WTC11 (cell line): Measurements from ENCODE around the gene NOS3. TPM values are rescaled to one million over a fixed set of nuclear protein-coding genes. Genes with fewer than 3 reads are reported as not detected.

Source experiments
- ATAC-seq: fragments of 200-7000 bp; cut with Tn5 transposase; 2 replicates; pipeline ENCODE4 v1.10.0; 2021; ENCODE audit warnings: mild to moderate bottlenecking, moderate library complexity
- CTCF ChIA-PET: fragments of 300-600 bp; sonication (Branson Sonifier 250); formaldehyde crosslinking; loops from one replicate; lab custom pipeline; 2021; ENCODE audit warnings: antibody characterized with exemption; lab: Charles Lee
- POLR2A ChIA-PET: fragments of 350-600 bp; sonication (Branson Sonifier 250); formaldehyde crosslinking; loops from one replicate; lab custom pipeline; 2021; ENCODE audit warnings: antibody characterized with exemption; lab: Charles Lee
- DNase-seq: peaks from one replicate; pipeline ENCODE4 v3.0.0; 2021; ENCODE audit warnings: low spot score
- H3K27ac Mint-ChIP-seq: 2 replicates; pipeline ENCODE4 v1.8.0; 2021; ENCODE audit warnings: mixed read lengths
- H3K27me3 Mint-ChIP-seq: 2 replicates; pipeline ENCODE4 v1.8.0; 2021; ENCODE audit warnings: low read depth, mild to moderate bottlenecking, moderate library complexity, mixed read lengths
- H3K36me3 Mint-ChIP-seq: 2 replicates; pipeline ENCODE4 v1.8.0; 2021; ENCODE audit warnings: mixed read lengths
- H3K4me1 Mint-ChIP-seq: 2 replicates; pipeline ENCODE4 v1.8.0; 2022; ENCODE audit warnings: mixed read lengths
- H3K4me3 Mint-ChIP-seq: 2 replicates; pipeline ENCODE4 v1.8.0; 2021; ENCODE audit warnings: mild to moderate bottlenecking, moderate library complexity, mixed read lengths
- H3K9me3 Mint-ChIP-seq: 2 replicates; pipeline ENCODE4 v1.8.0; 2021; ENCODE audit warnings: mixed read lengths
- CBFB ChIP-seq: sonication (generic); formaldehyde crosslinking; IDR thresholded peaks from 2 replicates; pipeline ENCODE4 v1.8.1; 2022; ENCODE audit warnings: mild to moderate bottlenecking, low read depth, missing genetic modification reagents
- ELF4 ChIP-seq: sonication (generic); formaldehyde crosslinking; IDR thresholded peaks from 2 replicates; pipeline ENCODE4 v1.8.1; 2022; ENCODE audit warnings: low read depth, mild to moderate bottlenecking, moderate library complexity, missing genetic modification reagents
- ESRRA ChIP-seq: sonication (generic); formaldehyde crosslinking; IDR thresholded peaks from 2 replicates; pipeline ENCODE4 v1.8.1; 2022; ENCODE audit warnings: mild to moderate bottlenecking, missing genetic modification reagents, borderline replicate concordance
- GTF2I ChIP-seq: fragments of 250-450 bp; sonication (Bioruptor Pico); conservative IDR thresholded peaks from 2 replicates; pipeline ENCODE4 v1.4.0; 2021; ENCODE audit warnings: mild to moderate bottlenecking
- JUN ChIP-seq: sonication (generic); formaldehyde crosslinking; IDR thresholded peaks from 2 replicates; pipeline ENCODE4 v1.8.0; 2023; ENCODE audit warnings: mild to moderate bottlenecking, missing genetic modification reagents
- KAT7 ChIP-seq: sonication (generic); formaldehyde crosslinking; IDR thresholded peaks from 2 replicates; pipeline ENCODE4 v1.8.1; 2023; ENCODE audit warnings: missing genetic modification reagents, mild to moderate bottlenecking, borderline replicate concordance
- NFYB ChIP-seq: sonication (generic); formaldehyde crosslinking; conservative IDR thresholded peaks from 2 replicates; pipeline ENCODE4 v1.8.0; 2022; ENCODE audit warnings: low read depth, missing genetic modification reagents
- TEAD1 ChIP-seq: sonication (generic); formaldehyde crosslinking; IDR thresholded peaks from 2 replicates; pipeline ENCODE4 v1.8.0; 2022; ENCODE audit warnings: mild to moderate bottlenecking, missing genetic modification reagents
- TEAD4 ChIP-seq: sonication (generic); formaldehyde crosslinking; IDR thresholded peaks from 2 replicates; pipeline ENCODE4 v1.8.0; 2022; ENCODE audit warnings: mild to moderate bottlenecking, missing genetic modification reagents
- ZNF138 ChIP-seq: sonication (generic); formaldehyde crosslinking; conservative IDR thresholded peaks from 2 replicates; pipeline ENCODE4 v1.8.1; 2022; ENCODE audit warnings: mild to moderate bottlenecking, moderate library complexity, missing genetic modification reagents
- total RNA-seq: library from RNA; stranded (reverse); gene quantifications from 3 replicates; pipeline ENCODE4 v1.2.3, GENCODE V29; 2021
- TF ChIP-seq, protein P1 (sequence below): fragments of 250-450 bp; sonication (Bioruptor Pico); IDR thresholded peaks from 2 replicates; pipeline ENCODE4 v1.9.0; 2021; ENCODE audit warnings: mild to moderate bottlenecking
- TF ChIP-seq, protein P2 (sequence below): fragments of 250-450 bp; sonication (Bioruptor Pico); IDR thresholded peaks from 2 replicates; pipeline ENCODE4 v1.8.0; 2021; ENCODE audit warnings: mild to moderate bottlenecking
- TF ChIP-seq, protein P3 (sequence below): fragments of 250-450 bp; sonication (Bioruptor Pico); IDR thresholded peaks from 2 replicates; pipeline ENCODE4 v2.1.2; 2022; ENCODE audit warnings: mild to moderate bottlenecking, moderate library complexity
- TF ChIP-seq, protein P4 (sequence below): sonication (generic); formaldehyde crosslinking; conservative IDR thresholded peaks from 2 replicates; pipeline ENCODE4 v1.8.1; 2022; ENCODE audit warnings: mild to moderate bottlenecking, missing genetic modification reagents
- TF ChIP-seq, protein P5 (sequence below): fragments of 250-450 bp; sonication (Bioruptor Pico); IDR thresholded peaks from 2 replicates; pipeline ENCODE4 v1.9.0; 2021; ENCODE audit warnings: mild to moderate bottlenecking, borderline replicate concordance
- TF ChIP-seq, protein P6 (sequence below): sonication (generic); formaldehyde crosslinking; IDR thresholded peaks from 2 replicates; pipeline ENCODE4 v1.8.1; 2023; ENCODE audit warnings: mild to moderate bottlenecking, missing genetic modification reagents, moderate library complexity

Gene NOS3
- total RNA-seq, 1 experiment from 2014 or later = 6.6 TPM

DNA sequence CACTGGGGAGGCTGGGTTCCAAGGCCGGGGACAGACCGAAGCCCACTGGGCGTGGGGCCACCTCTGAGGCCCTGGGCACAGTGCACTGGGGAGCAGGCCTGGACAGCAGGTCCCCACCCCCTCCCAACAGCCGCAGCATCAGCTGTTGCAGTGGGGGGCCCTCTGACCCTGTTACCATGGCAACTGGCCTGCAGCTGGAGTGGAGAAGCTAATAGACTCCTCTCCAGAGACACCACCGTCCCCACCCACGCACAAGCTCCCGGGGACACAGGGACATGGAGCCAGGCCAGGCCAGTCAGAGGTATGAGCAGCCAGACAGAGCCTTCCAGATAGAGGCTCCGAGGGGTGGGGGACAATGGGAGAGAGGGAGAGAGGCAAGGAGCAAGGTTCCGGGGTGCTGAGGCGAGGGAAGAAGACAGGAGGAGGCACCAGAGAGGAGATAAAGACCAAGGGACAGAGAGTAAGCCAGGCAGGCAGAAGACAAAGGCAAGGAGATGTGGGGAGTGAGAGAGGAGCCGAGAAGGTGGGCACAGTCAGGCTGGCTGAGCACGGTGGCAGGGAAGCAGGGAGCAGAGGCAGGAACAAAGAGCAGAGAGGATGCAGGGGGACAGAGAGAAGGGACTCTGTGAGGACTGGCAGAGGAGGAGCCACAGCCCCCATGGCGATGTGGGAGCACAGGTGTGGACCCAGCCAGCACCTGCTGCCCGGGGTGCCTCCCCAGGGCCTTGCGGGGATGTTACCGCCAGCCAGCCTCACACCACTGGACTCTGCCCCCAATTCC, 19.4 kb upstream of the NOS3 start (continued):
- no peak for TF ChIP-seq JUN

DNA sequence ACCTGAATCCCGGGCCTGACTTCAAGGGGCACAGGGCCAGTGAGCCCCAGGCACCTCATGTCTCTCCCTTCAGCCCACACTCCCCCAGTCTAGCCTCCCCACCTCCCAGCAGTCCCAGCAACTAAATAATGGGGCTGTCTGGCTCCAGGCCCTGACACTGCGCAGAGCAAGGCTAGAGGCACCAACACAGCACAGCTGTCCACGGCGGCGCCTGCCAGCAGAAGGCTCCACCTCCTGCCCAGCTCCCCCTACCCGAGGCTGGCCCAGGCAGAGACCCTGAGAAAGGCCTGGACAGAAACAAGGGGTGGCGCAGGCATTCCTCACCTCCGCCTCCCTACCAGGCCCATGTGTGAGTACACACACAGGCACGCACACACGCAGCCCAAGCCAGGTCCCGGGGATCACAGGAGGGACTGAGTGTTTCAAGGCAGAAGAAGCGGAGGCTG, 18.8 kb upstream of the NOS3 start:
- Mint-ChIP-seq H3K4me3 (no peak overlapping the region), H3K9me3 (no peaks in the 10 kb centered on the region), H3K27me3 (peaks cover 19% of the 10 kb centered on the region), H3K36me3 (no peaks in the 10 kb centered on the region), H3K27ac (no peak overlapping the region), H3K4me1 (peaks cover 54% of the 10 kb centered on the region)
- DNase-seq = no peak
- CTCF ChIA-PET = interaction anchor here (6.0 kb wide), 1 partner anchor 9 kb away, joined by 36 read pairs; no protein-coding TSS in a partner anchor
- ATAC-seq = no peak
- TF ChIP-seq, protein P1, sequence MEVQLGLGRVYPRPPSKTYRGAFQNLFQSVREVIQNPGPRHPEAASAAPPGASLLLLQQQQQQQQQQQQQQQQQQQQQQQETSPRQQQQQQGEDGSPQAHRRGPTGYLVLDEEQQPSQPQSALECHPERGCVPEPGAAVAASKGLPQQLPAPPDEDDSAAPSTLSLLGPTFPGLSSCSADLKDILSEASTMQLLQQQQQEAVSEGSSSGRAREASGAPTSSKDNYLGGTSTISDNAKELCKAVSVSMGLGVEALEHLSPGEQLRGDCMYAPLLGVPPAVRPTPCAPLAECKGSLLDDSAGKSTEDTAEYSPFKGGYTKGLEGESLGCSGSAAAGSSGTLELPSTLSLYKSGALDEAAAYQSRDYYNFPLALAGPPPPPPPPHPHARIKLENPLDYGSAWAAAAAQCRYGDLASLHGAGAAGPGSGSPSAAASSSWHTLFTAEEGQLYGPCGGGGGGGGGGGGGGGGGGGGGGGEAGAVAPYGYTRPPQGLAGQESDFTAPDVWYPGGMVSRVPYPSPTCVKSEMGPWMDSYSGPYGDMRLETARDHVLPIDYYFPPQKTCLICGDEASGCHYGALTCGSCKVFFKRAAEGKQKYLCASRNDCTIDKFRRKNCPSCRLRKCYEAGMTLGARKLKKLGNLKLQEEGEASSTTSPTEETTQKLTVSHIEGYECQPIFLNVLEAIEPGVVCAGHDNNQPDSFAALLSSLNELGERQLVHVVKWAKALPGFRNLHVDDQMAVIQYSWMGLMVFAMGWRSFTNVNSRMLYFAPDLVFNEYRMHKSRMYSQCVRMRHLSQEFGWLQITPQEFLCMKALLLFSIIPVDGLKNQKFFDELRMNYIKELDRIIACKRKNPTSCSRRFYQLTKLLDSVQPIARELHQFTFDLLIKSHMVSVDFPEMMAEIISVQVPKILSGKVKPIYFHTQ (CRISPR knock-in tag) = no peak
- TF ChIP-seq, protein P2, sequence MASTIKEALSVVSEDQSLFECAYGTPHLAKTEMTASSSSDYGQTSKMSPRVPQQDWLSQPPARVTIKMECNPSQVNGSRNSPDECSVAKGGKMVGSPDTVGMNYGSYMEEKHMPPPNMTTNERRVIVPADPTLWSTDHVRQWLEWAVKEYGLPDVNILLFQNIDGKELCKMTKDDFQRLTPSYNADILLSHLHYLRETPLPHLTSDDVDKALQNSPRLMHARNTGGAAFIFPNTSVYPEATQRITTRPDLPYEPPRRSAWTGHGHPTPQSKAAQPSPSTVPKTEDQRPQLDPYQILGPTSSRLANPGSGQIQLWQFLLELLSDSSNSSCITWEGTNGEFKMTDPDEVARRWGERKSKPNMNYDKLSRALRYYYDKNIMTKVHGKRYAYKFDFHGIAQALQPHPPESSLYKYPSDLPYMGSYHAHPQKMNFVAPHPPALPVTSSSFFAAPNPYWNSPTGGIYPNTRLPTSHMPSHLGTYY (CRISPR knock-in tag) = no peak
- no peak for TF ChIP-seq ELF4 (CRISPR knock-in tag)
- TF ChIP-seq, all 79 proteins: peak for 0
- POLR2A ChIA-PET = no interaction called here

DNA sequence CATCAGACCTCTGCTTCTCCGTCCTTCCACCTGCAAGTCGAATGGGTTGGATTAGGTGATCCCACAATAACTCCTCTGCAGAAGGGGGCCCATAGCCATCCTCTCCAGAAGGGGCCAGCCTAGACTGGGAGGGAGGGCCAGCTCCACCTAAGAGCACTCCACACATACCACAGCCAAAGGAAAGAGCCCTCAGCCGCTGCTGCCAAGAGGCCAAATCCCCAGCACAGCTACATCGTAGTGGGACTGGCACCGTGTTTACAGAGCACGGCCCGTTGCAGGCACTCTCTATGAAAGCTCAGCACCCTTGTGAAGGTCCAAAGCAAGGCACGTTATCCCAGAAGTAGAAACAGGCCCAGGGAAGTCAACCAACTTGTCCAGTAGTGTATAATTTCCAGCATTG, 18.1 kb upstream of the NOS3 start:
- CTCF ChIA-PET = interaction anchor here (1.2 to 6.0 kb wide), 3 partner anchors 10 to 74 kb away, joined by 3 to 36 read pairs (median 5); no protein-coding TSS in a partner anchor
- Mint-ChIP-seq H3K4me1 (peaks cover 58% of the 10 kb centered on the region), H3K36me3 (no peaks in the 10 kb centered on the region), H3K4me3 (no peak overlapping the region), H3K27ac (no peak overlapping the region), H3K9me3 (no peaks in the 10 kb centered on the region), H3K27me3 (peaks cover 24% of the 10 kb centered on the region)
- TF ChIP-seq NFYB (CRISPR knock-in tag) (no peak), KAT7 (no peak), ZNF138 (CRISPR knock-in tag) (no peak), CBFB (no peak), TEAD4 (CRISPR knock-in tag) (no peak), TEAD1 (CRISPR knock-in tag) (no peak), GTF2I (CRISPR knock-in tag) (no peak), ESRRA (CRISPR knock-in tag) (no peak)
- TF ChIP-seq, protein P3, sequence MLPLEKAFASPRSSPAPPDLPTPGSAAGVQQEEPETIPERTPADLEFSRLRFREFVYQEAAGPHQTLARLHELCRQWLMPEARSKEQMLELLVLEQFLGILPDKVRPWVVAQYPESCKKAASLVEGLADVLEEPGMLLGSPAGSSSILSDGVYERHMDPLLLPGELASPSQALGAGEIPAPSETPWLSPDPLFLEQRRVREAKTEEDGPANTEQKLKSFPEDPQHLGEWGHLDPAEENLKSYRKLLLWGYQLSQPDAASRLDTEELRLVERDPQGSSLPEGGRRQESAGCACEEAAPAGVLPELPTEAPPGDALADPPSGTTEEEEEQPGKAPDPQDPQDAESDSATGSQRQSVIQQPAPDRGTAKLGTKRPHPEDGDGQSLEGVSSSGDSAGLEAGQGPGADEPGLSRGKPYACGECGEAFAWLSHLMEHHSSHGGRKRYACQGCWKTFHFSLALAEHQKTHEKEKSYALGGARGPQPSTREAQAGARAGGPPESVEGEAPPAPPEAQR = no peak
- TF ChIP-seq, protein P4, sequence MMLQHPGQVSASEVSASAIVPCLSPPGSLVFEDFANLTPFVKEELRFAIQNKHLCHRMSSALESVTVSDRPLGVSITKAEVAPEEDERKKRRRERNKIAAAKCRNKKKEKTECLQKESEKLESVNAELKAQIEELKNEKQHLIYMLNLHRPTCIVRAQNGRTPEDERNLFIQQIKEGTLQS (CRISPR knock-in tag) = no peak
- TF ChIP-seq, protein P5, sequence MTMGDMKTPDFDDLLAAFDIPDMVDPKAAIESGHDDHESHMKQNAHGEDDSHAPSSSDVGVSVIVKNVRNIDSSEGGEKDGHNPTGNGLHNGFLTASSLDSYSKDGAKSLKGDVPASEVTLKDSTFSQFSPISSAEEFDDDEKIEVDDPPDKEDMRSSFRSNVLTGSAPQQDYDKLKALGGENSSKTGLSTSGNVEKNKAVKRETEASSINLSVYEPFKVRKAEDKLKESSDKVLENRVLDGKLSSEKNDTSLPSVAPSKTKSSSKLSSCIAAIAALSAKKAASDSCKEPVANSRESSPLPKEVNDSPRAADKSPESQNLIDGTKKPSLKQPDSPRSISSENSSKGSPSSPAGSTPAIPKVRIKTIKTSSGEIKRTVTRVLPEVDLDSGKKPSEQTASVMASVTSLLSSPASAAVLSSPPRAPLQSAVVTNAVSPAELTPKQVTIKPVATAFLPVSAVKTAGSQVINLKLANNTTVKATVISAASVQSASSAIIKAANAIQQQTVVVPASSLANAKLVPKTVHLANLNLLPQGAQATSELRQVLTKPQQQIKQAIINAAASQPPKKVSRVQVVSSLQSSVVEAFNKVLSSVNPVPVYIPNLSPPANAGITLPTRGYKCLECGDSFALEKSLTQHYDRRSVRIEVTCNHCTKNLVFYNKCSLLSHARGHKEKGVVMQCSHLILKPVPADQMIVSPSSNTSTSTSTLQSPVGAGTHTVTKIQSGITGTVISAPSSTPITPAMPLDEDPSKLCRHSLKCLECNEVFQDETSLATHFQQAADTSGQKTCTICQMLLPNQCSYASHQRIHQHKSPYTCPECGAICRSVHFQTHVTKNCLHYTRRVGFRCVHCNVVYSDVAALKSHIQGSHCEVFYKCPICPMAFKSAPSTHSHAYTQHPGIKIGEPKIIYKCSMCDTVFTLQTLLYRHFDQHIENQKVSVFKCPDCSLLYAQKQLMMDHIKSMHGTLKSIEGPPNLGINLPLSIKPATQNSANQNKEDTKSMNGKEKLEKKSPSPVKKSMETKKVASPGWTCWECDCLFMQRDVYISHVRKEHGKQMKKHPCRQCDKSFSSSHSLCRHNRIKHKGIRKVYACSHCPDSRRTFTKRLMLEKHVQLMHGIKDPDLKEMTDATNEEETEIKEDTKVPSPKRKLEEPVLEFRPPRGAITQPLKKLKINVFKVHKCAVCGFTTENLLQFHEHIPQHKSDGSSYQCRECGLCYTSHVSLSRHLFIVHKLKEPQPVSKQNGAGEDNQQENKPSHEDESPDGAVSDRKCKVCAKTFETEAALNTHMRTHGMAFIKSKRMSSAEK = no peak
- TF ChIP-seq, protein P6, sequence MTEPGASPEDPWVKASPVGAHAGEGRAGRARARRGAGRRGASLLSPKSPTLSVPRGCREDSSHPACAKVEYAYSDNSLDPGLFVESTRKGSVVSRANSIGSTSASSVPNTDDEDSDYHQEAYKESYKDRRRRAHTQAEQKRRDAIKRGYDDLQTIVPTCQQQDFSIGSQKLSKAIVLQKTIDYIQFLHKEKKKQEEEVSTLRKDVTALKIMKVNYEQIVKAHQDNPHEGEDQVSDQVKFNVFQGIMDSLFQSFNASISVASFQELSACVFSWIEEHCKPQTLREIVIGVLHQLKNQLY (CRISPR knock-in tag) = no peak
- no peak for ATAC-seq
- no peak for DNase-seq
- POLR2A ChIA-PET = no interaction called here
